ENCODE measurements around the gene MESP1.

MESP1 gene

DNA sequence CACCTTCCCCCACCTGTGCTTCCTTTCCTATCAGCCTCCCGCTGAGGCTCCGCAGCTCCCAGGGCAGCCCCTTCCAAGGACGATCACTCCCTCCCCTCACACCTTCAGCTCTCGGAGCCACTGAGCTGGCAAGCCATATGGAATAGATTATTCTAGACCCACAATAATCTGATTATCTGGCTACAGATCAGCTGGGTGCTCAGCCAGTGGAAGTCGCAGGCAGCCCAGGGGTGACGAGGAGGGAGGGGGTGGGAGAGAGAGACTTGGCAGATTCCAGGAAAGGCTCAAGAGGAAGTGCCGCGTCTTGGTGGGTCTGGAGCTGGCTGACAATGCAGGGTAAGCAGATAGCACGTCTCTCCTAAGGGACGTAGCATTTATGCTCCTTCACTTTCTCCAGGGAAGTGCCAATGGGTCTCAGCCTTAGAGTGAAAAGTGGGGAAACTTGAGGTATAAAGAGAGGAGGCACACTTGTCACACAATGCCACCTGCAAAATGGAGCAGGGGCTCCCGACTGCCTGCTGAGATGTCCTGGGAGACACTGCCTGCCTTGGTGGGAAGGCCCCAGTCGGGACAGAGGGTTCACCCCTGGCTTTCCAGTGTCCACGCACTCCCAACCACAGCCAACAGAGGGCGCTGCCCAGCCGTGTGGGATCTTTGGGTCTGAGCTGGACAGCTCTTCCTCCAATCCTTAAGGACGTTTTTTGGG, 9.4 kb upstream of the MESP1 start:
- no peak overlapping the region for H3K9ac ChIP-seq (ENCODE audit: low read depth, low read length, poor library complexity)
- H2BK12ac ChIP-seq (ENCODE audit: low read length): no peak overlapping the region
- H3K4me2 ChIP-seq (ENCODE audit: insufficient read depth, low read length, poor library complexity, severe bottlenecking): no peak overlapping the region
- no peak overlapping the region for H4K91ac ChIP-seq (ENCODE audit: low read depth, low read length, poor library complexity)
- peak; percentile 80 for DNase-seq (ENCODE audit: low spot score)
- no peak overlapping the region for H2AK5ac ChIP-seq (ENCODE audit: low read depth, low read length)
- H2AFZ ChIP-seq (ENCODE audit: low read length): peak overlapping the region; percentile 24
- no peak overlapping the region for H3K4me3 ChIP-seq (ENCODE audit: low read length in 2 of 2)
- peak overlapping the region; percentile 35 for H3K18ac ChIP-seq (ENCODE audit: low read length)
- no peak overlapping the region for H4K8ac ChIP-seq (ENCODE audit: low read depth, low read length)
- no peak overlapping the region for H3K27ac ChIP-seq (replicated peaks; ENCODE audit: low read length)
- H3K23ac ChIP-seq (ENCODE audit: low read depth, low read length, poor library complexity): peak overlapping the region; percentile 67
- H3K79me1 ChIP-seq (ENCODE audit: low read depth, low read length): no peaks in the 10 kb centered on the region
- H3K4ac ChIP-seq (ENCODE audit: low read length): no peak overlapping the region
- H3K9me3 ChIP-seq (replicated peaks in 1 of 2; ENCODE audit: control insufficient read depth in 2 of 2, insufficient read depth in 1 of 2, low read depth in 1 of 2, low read length in 2 of 2): peaks cover 0 to 4% of the 10 kb centered on the region in 2 donors
- H3K4me1 ChIP-seq (ENCODE audit: control insufficient read depth in 2 of 2, insufficient read depth in 1 of 2, low read depth in 1 of 2, low read length in 2 of 2): no peaks in the 10 kb centered on the region
- H2BK120ac ChIP-seq (ENCODE audit: low read depth, low read length): no peak overlapping the region
- H3K27me3 ChIP-seq (ENCODE audit: control insufficient read depth in 3 of 3, insufficient read depth in 3 of 3, low read depth in 1 of 3, low read length in 3 of 3): peaks cover 0 to 9% (median 0%) of the 10 kb centered on the region in 3 experiments
- WGBS, 2 donors (ENCODE audit: extremely low coverage in 2 of 2, insufficient read length in 2 of 2, insufficient replicate concordance in 1 of 2): no CpG with 5 or more reads among the region's 16 CpGs
- H2BK15ac ChIP-seq (ENCODE audit: low read length): no peak overlapping the region
- H3K14ac ChIP-seq (ENCODE audit: low read length): no peak overlapping the region
- no peaks in the 10 kb centered on the region for H3K36me3 ChIP-seq (replicated peaks in 1 of 2; ENCODE audit: control insufficient read depth in 2 of 2, insufficient read depth in 2 of 2, low read length in 2 of 2)
- H2BK5ac ChIP-seq (ENCODE audit: low read length): no peak overlapping the region

DNA sequence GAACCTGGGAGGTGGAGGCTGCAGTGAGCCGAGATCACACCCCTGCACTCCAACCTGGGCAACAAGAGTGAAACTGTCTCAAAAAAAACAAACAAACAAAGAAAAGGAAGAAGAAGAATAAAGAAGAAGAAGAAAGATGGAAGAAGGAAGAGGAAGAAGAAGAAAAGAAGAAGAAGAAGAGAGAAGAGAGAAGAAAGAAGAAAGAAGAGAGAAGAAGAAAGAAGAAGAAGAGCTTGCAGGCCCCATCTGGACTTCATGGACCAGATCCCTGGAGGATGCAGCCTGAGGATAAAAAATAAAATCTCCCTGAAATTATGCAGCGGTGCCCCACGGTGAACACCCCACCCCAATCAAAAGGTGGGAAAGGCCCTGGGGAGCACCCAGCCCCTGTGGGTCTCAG, 8.8 kb upstream of the MESP1 start:
- H3K9ac ChIP-seq (ENCODE audit: low read depth, low read length, poor library complexity): no peak overlapping the region
- H2BK12ac ChIP-seq (ENCODE audit: low read length): no peak overlapping the region
- no peak overlapping the region for H2BK15ac ChIP-seq (ENCODE audit: low read length)
- no peak overlapping the region for H2BK120ac ChIP-seq (ENCODE audit: low read depth, low read length)
- WGBS, 2 donors (ENCODE audit: extremely low coverage in 2 of 2, insufficient read length in 2 of 2, insufficient replicate concordance in 1 of 2): no CpG with 5 or more reads among the region's 3 CpGs
- no peak overlapping the region for H2AFZ ChIP-seq (ENCODE audit: low read length)
- no peaks in the 10 kb centered on the region for H3K79me1 ChIP-seq (ENCODE audit: low read depth, low read length)
- no peak overlapping the region for H3K27ac ChIP-seq (replicated peaks; ENCODE audit: low read length)
- no peak overlapping the region for H3K4me2 ChIP-seq (ENCODE audit: insufficient read depth, low read length, poor library complexity, severe bottlenecking)
- H3K23ac ChIP-seq (ENCODE audit: low read depth, low read length, poor library complexity): no peak overlapping the region
- H3K4me3 ChIP-seq (ENCODE audit: low read length in 2 of 2): no peak overlapping the region
- no peak overlapping the region for H2BK5ac ChIP-seq (ENCODE audit: low read length)
- peaks cover 0 to 4% of the 10 kb centered on the region in 2 donors for H3K9me3 ChIP-seq (replicated peaks in 1 of 2; ENCODE audit: control insufficient read depth in 2 of 2, insufficient read depth in 1 of 2, low read depth in 1 of 2, low read length in 2 of 2)
- no peak overlapping the region for H4K91ac ChIP-seq (ENCODE audit: low read depth, low read length, poor library complexity)
- H3K4me1 ChIP-seq (ENCODE audit: control insufficient read depth in 2 of 2, insufficient read depth in 1 of 2, low read depth in 1 of 2, low read length in 2 of 2): no peaks in the 10 kb centered on the region
- no peaks in the 10 kb centered on the region for H3K36me3 ChIP-seq (replicated peaks in 1 of 2; ENCODE audit: control insufficient read depth in 2 of 2, insufficient read depth in 2 of 2, low read length in 2 of 2)
- H3K18ac ChIP-seq (ENCODE audit: low read length): no peak overlapping the region
- peaks cover 0 to 10% (median 0%) of the 10 kb centered on the region in 3 experiments for H3K27me3 ChIP-seq (ENCODE audit: control insufficient read depth in 3 of 3, insufficient read depth in 3 of 3, low read depth in 1 of 3, low read length in 3 of 3)
- no peak overlapping the region for H2AK5ac ChIP-seq (ENCODE audit: low read depth, low read length)
- no peak overlapping the region for H3K4ac ChIP-seq (ENCODE audit: low read length)
- H4K8ac ChIP-seq (ENCODE audit: low read depth, low read length): no peak overlapping the region
- no peak for DNase-seq (ENCODE audit: low spot score)
- no peak overlapping the region for H3K14ac ChIP-seq (ENCODE audit: low read length)

- H2BK15ac ChIP-seq (ENCODE audit: low read length): peak overlapping the region; percentile 78
- H4K8ac ChIP-seq (ENCODE audit: low read depth, low read length): no peak overlapping the region
- H4K91ac ChIP-seq (ENCODE audit: low read depth, low read length, poor library complexity): no peak overlapping the region
- H2BK120ac ChIP-seq (ENCODE audit: low read depth, low read length): no peak overlapping the region
- no peak overlapping the region for H3K27ac ChIP-seq (replicated peaks; ENCODE audit: low read length)
- no peaks in the 10 kb centered on the region for H3K4me1 ChIP-seq (ENCODE audit: control insufficient read depth in 2 of 2, insufficient read depth in 1 of 2, low read depth in 1 of 2, low read length in 2 of 2)
- H2AK5ac ChIP-seq (ENCODE audit: low read depth, low read length): peak overlapping the region; percentile 56
- H3K23ac ChIP-seq (ENCODE audit: low read depth, low read length, poor library complexity): peak overlapping the region; percentile 93
- H3K36me3 ChIP-seq (replicated peaks in 1 of 2; ENCODE audit: control insufficient read depth in 2 of 2, insufficient read depth in 2 of 2, low read length in 2 of 2): no peaks in the 10 kb centered on the region
- no CpG with 5 or more reads among the region's 8 CpGs for WGBS, 2 donors (ENCODE audit: extremely low coverage in 2 of 2, insufficient read length in 2 of 2, insufficient replicate concordance in 1 of 2)
- DNase-seq (ENCODE audit: low spot score): no peak
- no peak overlapping the region for H2BK12ac ChIP-seq (ENCODE audit: low read length)
- no peak overlapping the region for H2BK5ac ChIP-seq (ENCODE audit: low read length)
- H2AFZ ChIP-seq (ENCODE audit: low read length): no peak overlapping the region
- peaks cover 0 to 15% (median 0%) of the 10 kb centered on the region in 3 experiments for H3K27me3 ChIP-seq (ENCODE audit: control insufficient read depth in 3 of 3, insufficient read depth in 3 of 3, low read depth in 1 of 3, low read length in 3 of 3)
- no peak overlapping the region for H3K4me2 ChIP-seq (ENCODE audit: insufficient read depth, low read length, poor library complexity, severe bottlenecking)
- no peak overlapping the region for H3K14ac ChIP-seq (ENCODE audit: low read length)
- peak overlapping the region; percentile 50 for H3K9ac ChIP-seq (ENCODE audit: low read depth, low read length, poor library complexity)
- H3K4ac ChIP-seq (ENCODE audit: low read length): no peak overlapping the region
- H3K9me3 ChIP-seq (replicated peaks in 1 of 2; ENCODE audit: control insufficient read depth in 2 of 2, insufficient read depth in 1 of 2, low read depth in 1 of 2, low read length in 2 of 2): peaks cover 0 to 4% of the 10 kb centered on the region in 2 donors
- peak overlapping the region in 1 of 2 donors; percentile 23 for H3K4me3 ChIP-seq (ENCODE audit: low read length in 2 of 2)
- no peaks in the 10 kb centered on the region for H3K79me1 ChIP-seq (ENCODE audit: low read depth, low read length)
- peak overlapping the region; percentile 38 for H3K18ac ChIP-seq (ENCODE audit: low read length)
Observed at GRCh38 chr15:89758981-89759380, 7.9 kb upstream of the MESP1 start.

- Histone ChIP-seq H2BK12ac (ENCODE audit: low read length) (peak overlapping the region; percentile 46), H3K4me1 (ENCODE audit: control insufficient read depth in 2 of 2, insufficient read depth in 1 of 2, low read depth in 1 of 2, low read length in 2 of 2) (no peaks in the 10 kb centered on the region), H3K14ac (ENCODE audit: low read length) (peak overlapping the region; percentile 1), H4K91ac (ENCODE audit: low read depth, low read length, poor library complexity) (no peak overlapping the region), H2BK5ac (ENCODE audit: low read length) (peak overlapping the region; percentile 84), H3K27ac (replicated peaks; ENCODE audit: low read length) (no peak overlapping the region), H3K27me3 (ENCODE audit: control insufficient read depth in 3 of 3, insufficient read depth in 3 of 3, low read depth in 1 of 3, low read length in 3 of 3) (peaks cover 0 to 15% (median 0%) of the 10 kb centered on the region in 3 experiments), H3K4ac (ENCODE audit: low read length) (no peak overlapping the region), H3K4me3 (ENCODE audit: low read length in 2 of 2) (no peak overlapping the region), H3K9ac (ENCODE audit: low read depth, low read length, poor library complexity) (no peak overlapping the region), H3K23ac (ENCODE audit: low read depth, low read length, poor library complexity) (no peak overlapping the region), H2AK5ac (ENCODE audit: low read depth, low read length) (no peak overlapping the region), H3K36me3 (replicated peaks in 1 of 2; ENCODE audit: control insufficient read depth in 2 of 2, insufficient read depth in 2 of 2, low read length in 2 of 2) (no peaks in the 10 kb centered on the region), H2AFZ (ENCODE audit: low read length) (no peak overlapping the region), H4K8ac (ENCODE audit: low read depth, low read length) (peak overlapping the region; percentile 72), H3K79me1 (ENCODE audit: low read depth, low read length) (no peaks in the 10 kb centered on the region), H2BK15ac (ENCODE audit: low read length) (peak overlapping the region; percentile 37), H3K9me3 (replicated peaks in 1 of 2; ENCODE audit: control insufficient read depth in 2 of 2, insufficient read depth in 1 of 2, low read depth in 1 of 2, low read length in 2 of 2) (peaks cover 0 to 4% of the 10 kb centered on the region in 2 donors), H3K18ac (ENCODE audit: low read length) (peak overlapping the region; percentile 17), H3K4me2 (ENCODE audit: insufficient read depth, low read length, poor library complexity, severe bottlenecking) (no peak overlapping the region), H2BK120ac (ENCODE audit: low read depth, low read length) (no peak overlapping the region)
- no peak for DNase-seq (ENCODE audit: low spot score)
- WGBS, 2 donors (ENCODE audit: extremely low coverage in 2 of 2, insufficient read length in 2 of 2, insufficient replicate concordance in 1 of 2): no CpG with 5 or more reads among the region's 8 CpGs
Observed at GRCh38 chr15:89758283-89758682, 7.2 kb upstream of the MESP1 start.
